ENCODE results near the gene LARGE1.
A peak's percentile ranks its signal among the peaks of the same experiment; 100 is the strongest.

LARGE1 gene

DNA sequence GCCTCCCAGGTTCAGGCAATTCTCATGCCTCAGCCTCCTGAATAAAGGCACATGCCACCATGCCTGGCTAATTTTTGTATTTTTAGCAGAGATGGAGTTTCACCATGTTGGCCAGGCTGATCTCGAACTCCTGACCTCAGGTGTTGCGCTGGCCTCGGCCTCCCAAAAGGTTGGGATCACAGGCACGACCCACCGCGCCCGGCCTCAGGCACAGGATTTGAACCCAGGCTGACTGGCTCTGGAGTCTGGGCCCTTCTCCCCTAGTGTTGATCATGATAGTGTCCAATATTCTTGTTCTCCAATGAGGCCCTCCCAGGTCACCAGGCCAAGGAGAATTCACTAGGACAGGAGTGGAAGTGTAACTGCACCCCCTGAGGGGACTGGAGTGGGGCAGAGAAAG, 401.9 kb downstream of the LARGE1 start:
- no peak for DNase-seq (ENCODE audit: low read depth)
- TF ChIP-seq, protein P1, sequence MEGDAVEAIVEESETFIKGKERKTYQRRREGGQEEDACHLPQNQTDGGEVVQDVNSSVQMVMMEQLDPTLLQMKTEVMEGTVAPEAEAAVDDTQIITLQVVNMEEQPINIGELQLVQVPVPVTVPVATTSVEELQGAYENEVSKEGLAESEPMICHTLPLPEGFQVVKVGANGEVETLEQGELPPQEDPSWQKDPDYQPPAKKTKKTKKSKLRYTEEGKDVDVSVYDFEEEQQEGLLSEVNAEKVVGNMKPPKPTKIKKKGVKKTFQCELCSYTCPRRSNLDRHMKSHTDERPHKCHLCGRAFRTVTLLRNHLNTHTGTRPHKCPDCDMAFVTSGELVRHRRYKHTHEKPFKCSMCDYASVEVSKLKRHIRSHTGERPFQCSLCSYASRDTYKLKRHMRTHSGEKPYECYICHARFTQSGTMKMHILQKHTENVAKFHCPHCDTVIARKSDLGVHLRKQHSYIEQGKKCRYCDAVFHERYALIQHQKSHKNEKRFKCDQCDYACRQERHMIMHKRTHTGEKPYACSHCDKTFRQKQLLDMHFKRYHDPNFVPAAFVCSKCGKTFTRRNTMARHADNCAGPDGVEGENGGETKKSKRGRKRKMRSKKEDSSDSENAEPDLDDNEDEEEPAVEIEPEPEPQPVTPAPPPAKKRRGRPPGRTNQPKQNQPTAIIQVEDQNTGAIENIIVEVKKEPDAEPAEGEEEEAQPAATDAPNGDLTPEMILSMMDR (conservative IDR thresholded peaks at IDR 0.05; ENCODE audit: low read length), result no peak

DNA sequence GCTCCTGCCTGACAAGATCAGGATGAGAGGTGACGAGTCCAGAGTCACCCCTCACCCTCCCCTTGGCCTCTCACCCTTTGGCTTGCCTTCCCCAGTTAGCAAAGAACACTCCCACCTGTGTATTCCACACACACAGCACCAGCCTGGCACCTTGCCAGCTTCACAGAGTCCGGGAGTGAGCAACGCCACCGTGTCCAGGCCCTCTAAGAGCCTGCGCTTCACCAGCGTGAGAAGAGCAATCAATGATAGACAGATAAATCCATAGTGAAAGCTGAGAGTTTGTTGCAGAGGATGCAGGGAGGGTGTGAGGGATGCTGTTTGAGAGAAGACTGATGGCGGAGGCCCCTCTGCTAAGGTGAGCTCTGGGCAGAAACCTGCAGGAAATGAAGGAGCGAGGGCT, 404.5 kb downstream of the LARGE1 start:
- TF ChIP-seq, protein P1 (conservative IDR thresholded peaks at IDR 0.05; ENCODE audit: low read length), result no peak
- DNase-seq (ENCODE audit: low read depth), result no peak

More for the DNA sequence above, 401.9 kb downstream of the LARGE1 start:
- no peak overlapping the region for H3K4me3 ChIP-seq (ENCODE audit: low read length)

DNA sequence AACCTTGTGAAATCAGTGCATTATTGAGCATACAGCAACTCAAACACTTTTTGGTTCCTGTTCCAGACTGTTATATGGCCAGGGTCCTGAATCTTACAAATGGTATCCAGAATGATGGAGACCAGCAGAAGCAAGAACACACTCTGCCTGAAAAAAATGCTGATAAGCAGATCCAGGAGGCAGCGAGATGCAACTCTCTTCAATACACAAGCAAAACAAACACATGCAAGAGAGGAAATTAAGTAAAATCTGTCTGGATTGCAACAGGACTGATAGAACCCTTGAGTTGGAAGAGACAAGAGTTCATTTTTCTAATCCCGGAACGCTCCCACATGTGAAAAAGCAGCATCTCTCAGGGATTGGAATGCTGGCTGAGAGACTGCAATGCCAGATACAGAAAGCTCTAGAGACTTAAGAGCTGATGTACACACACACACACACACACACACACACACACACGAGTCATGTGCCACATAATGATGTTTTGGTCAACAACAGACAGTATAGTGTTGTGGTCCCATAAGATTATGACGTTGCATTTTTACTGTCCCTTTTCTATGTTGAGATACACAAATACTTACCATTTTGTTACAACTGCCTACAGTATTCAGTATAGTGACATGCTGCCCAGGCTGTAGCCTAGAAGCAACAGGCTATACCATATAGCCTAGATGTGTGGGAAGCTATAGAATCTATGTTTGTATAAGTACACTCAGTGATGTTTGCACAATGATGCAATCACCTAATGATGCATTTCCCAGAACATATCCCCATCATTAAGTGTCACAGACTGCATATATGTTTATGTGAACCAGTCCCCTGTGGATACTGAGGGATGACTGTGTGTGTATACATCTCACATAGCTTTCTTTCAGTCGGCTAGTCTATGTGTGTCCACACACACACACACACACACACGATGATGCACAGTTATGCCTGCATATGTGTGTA, 406.6 kb downstream of the LARGE1 start:
- TF ChIP-seq, protein P1 (conservative IDR thresholded peaks at IDR 0.05; ENCODE audit: low read length), result no peak
- no peak overlapping the region for H3K4me3 ChIP-seq (ENCODE audit: low read length)
- peak; percentile 80 for DNase-seq (ENCODE audit: low read depth)

More for the DNA sequence above, 404.5 kb downstream of the LARGE1 start:
- H3K4me3 ChIP-seq (ENCODE audit: low read length), result no peak overlapping the region

DNA sequence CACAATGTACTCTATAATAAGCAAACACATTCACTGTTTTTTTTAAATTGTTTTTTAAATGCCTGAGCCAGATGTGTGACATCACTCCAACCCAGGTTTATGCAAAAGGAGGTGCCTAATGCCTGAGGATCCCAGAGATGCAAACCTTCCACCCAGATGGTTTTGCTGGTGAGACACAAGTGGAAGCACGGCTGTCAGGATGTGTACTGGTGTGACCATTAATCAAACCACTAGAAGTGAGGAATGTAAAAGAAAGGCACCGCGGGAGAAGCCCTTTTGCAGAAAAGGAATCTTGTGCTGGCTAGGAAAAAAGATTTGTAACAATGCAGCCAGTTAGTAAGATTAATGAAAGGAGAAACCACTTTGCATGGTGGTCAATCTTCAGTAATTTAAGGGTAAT, 407.4 kb downstream of the LARGE1 start:
- DNase-seq (ENCODE audit: low read depth), result peak; percentile 44
- no peak overlapping the region for H3K4me3 ChIP-seq (ENCODE audit: low read length)
- TF ChIP-seq, protein P1 (conservative IDR thresholded peaks at IDR 0.05; ENCODE audit: low read length), result no peak

DNA sequence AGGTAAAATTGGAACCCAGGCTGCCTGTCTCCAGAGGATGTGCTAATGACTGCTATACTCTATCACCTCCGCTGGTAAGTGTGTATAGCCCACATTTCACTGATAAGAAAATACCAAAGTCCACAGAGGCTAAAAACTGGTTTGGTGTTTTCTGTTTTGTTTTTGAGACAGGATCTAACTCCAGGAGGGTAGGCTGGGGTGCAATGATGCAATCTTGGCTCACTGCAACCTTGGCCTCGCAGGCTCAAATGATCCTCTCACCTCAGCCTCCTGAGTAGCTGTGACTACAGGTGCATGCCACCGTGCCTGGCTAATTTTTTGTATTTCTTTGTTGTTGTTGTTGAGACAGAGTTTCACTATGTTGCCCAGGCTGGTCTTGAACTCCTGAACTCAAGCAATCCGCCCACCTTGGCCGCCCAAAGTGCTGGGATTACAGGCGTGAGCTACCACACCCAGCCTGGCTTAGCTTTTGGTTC, 409.8 kb downstream of the LARGE1 start:
- H3K4me3 ChIP-seq (ENCODE audit: low read length), result no peak overlapping the region
- DNase-seq (ENCODE audit: low read depth), result no peak
- TF ChIP-seq, protein P1 (conservative IDR thresholded peaks at IDR 0.05; ENCODE audit: low read length), result no peak

DNA sequence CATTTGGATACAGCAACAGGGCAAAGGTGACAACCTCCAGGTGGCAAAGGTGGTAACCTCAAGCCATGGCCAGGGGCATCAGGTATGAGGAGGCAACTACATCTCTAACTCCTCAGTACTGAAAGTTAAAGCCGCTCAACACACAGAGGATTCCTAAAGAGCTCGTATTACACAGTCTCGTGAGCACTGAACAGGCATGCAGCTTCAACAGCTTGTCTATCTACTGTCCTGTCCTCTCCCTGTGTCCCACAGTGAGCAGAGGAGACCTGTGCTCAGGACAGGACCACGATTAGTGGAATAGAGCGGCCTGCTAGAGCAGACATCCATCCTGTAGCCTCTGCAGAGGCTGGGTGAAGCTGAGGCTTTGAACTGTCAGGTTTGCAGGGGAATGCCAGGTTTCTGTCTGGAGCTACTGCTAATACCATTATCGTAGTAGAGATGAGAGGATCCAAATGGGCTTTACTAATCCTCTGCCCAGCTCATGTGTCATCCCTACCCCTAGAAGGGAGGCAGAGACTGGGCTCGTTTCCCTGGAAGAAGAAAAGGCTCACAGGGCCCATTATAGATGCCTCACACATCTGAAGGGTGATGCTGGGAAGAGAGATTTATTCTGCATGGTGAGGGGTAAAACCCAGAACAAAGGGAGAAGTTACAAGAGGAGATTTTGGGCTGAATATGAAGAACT, 415.2 kb downstream of the LARGE1 start:
- TF ChIP-seq, protein P1 (conservative IDR thresholded peaks at IDR 0.05; ENCODE audit: low read length), result no peak
- no peak for DNase-seq (ENCODE audit: low read depth)
- no peak overlapping the region for H3K4me3 ChIP-seq (ENCODE audit: low read length)
